Common myeloid progenitor, CD34-positive (primary cell): Measurements from ENCODE around the gene DOLPP1.

Experiments
- CTCF ChIA-PET: fragments of 350-600 bp; sonication (Branson Sonifier 250); formaldehyde crosslinking; loops from one replicate; lab custom pipeline; 2021; ENCODE audit warnings: antibody characterized with exemption; lab: Charles Lee
- POLR2A ChIA-PET: fragments of 350-600 bp; sonication (Branson Sonifier 250); formaldehyde crosslinking; loops from one replicate; lab custom pipeline; 2021; ENCODE audit warnings: antibody characterized with exemption; lab: Charles Lee
- DNase-seq, 3 donors: peaks; one replicate each; pipeline versions ENCODE4 v3.0.0 to v3.0.0-alpha.2; 2013
- H3K27ac ChIP-seq, 2 experiments: 1 replicate in 1 of 2; 2 replicates in 1 of 2; pipeline ENCODE4 v1.7.0; 2013; ENCODE audit warnings: inconsistent platforms in 2 of 2, low read length in 2 of 2, mild to moderate bottlenecking in 2 of 2, low read depth in 1 of 2, moderate library complexity in 1 of 2; ENCODE audit not compliant: severe bottlenecking in 2 of 2, insufficient read depth in 1 of 2, poor library complexity in 1 of 2
- H3K27me3 ChIP-seq, 5 experiments: replicated peaks in 2 of 5; 1 replicate in 3 of 5; 2 replicates in 2 of 5; pipeline versions ENCODE4 v1.6.1 to v1.7.0; 2013; ENCODE audit warnings: low read length in 4 of 5, mild to moderate bottlenecking in 2 of 5, moderate library complexity in 2 of 5, inconsistent platforms in 1 of 5; ENCODE audit not compliant: insufficient read depth in 5 of 5, control insufficient read depth in 4 of 5
- H3K36me3 ChIP-seq, 4 experiments: 1 replicate in 2 of 4; 2 replicates in 2 of 4; pipeline versions ENCODE4 v1.6.1 to v1.7.0; 2013; ENCODE audit warnings: low read length in 3 of 4, control low read depth in 1 of 4, mild to moderate bottlenecking in 1 of 4; ENCODE audit not compliant: control insufficient read depth in 4 of 4, insufficient read depth in 4 of 4
- H3K4me1 ChIP-seq, 4 experiments: 1 replicate in 3 of 4; 2 replicates in 1 of 4; pipeline versions ENCODE4 v1.6.1 to v1.7.1; 2013; ENCODE audit warnings: low read length in 3 of 4, mild to moderate bottlenecking in 3 of 4, control low read depth in 1 of 4, inconsistent platforms in 1 of 4, moderate library complexity in 1 of 4; ENCODE audit not compliant: control insufficient read depth in 4 of 4, insufficient read depth in 4 of 4; ENCODE audit errors: control extremely low read depth in 1 of 4
- H3K4me3 ChIP-seq, 7 experiments: 1 replicate in 4 of 7; 2 replicates in 3 of 7; pipeline versions ENCODE4 v1.5.1 to v1.7.0; 2013; ENCODE audit warnings: mild to moderate bottlenecking in 7 of 7, low read length in 6 of 7, moderate library complexity in 6 of 7, inconsistent platforms in 2 of 7, low read depth in 2 of 7, control low read depth in 1 of 7; ENCODE audit not compliant: insufficient read depth in 4 of 7, control insufficient read depth in 1 of 7; ENCODE audit errors: extremely low read depth in 1 of 7
- H3K9me3 ChIP-seq, 5 experiments: 1 replicate in 4 of 5; 2 replicates in 1 of 5; pipeline versions ENCODE4 v1.6.1 to v1.7.1; 2013; ENCODE audit warnings: low read length in 4 of 5, mild to moderate bottlenecking in 2 of 5, inconsistent platforms in 1 of 5, low read depth in 1 of 5, moderate library complexity in 1 of 5; ENCODE audit not compliant: control insufficient read depth in 4 of 5, insufficient read depth in 2 of 5; ENCODE audit errors: control extremely low read depth in 1 of 5
- WGBS: methylation state at CpG from one replicate; pipeline ENCODE4 v1.1.5; 2013; ENCODE audit not compliant: insufficient coverage; 5-methylcytosine and 5-hydroxymethylcytosine counted together

DOLPP1 gene

DNA sequence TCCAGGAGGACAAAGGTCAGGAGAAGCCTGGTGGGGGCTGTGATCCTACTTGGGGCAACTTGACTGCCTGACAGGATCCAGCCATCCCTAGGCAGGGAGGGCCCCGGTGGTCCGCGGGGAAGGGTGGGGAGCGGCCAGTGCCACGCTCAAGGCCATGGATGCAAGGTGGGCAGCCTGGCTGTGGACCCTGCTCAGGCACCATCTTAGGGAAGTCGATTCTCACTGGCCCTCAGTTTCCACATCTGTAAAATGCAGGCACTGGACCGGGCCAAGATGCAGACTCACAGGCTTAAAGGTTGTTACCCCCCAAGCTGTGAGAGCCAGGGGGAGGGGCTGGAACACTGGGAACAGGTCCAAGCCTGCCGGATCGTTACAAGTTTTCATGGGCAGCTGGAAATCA is 8.7 kb upstream of the DOLPP1 start:
- POLR2A ChIA-PET, result no interaction called here
- Histone ChIP-seq H3K36me3 (peaks cover 3 to 38% (median 13%) of the 10 kb centered on the region in 4 experiments), H3K27ac (no peak overlapping the region), H3K4me1 (peaks cover 2 to 54% (median 46%) of the 10 kb centered on the region in 4 experiments), H3K4me3 (peak overlapping the region in 2 of 7 experiments; percentile 24 to 37), H3K9me3 (no peaks in the 10 kb centered on the region), H3K27me3 (no peaks in the 10 kb centered on the region)
- 93% methylated on average over 7 of the region's 9 CpGs for WGBS
- no peak for DNase-seq
- CTCF ChIA-PET, result no interaction called here

DNA sequence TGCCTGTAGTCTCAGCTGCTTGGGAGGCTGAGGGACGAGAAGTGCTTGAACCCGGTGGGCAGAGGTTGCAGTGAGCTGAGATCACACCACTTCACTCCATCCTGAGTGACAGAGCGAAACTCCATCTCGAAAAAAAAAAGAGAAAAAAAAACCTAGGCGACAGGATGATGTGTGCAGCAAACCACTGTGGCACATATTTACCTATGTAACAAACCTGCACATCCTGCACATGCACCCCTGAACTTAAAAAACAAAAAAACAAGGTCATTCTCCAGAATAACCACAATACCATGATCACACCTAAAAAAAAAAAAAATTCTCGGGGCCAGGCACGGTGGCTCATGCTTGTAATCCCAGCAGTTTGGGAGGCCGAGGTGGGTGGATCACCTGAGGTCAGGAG is 7.5 kb upstream of the DOLPP1 start:
- Histone ChIP-seq H3K9me3 (no peaks in the 10 kb centered on the region), H3K4me3 (no peak overlapping the region), H3K4me1 (peaks cover 2 to 42% (median 38%) of the 10 kb centered on the region in 4 experiments), H3K27ac (no peak overlapping the region), H3K36me3 (peaks cover 0 to 25% (median 3%) of the 10 kb centered on the region in 4 experiments), H3K27me3 (no peaks in the 10 kb centered on the region)
- CTCF ChIA-PET, result interaction anchor here (1.1 to 1.4 kb wide), 2 partner anchors 10 to 28 kb away, joined by 4 to 5 read pairs; no protein-coding TSS in a partner anchor
- DNase-seq, result no peak
- POLR2A ChIA-PET, result no interaction called here
- WGBS, result 92% methylated on average over 5 of the region's 8 CpGs

- Histone ChIP-seq H3K36me3 (peaks cover 0 to 19% (median 2%) of the 10 kb centered on the region in 4 experiments), H3K4me3 (no peak overlapping the region), H3K9me3 (no peaks in the 10 kb centered on the region), H3K4me1 (peaks cover 0 to 35% (median 32%) of the 10 kb centered on the region in 4 experiments), H3K27me3 (no peaks in the 10 kb centered on the region), H3K27ac (no peak overlapping the region)
- no CpG with 5 or more reads among the region's 3 CpGs for WGBS
- POLR2A ChIA-PET, result no interaction called here
- no peak for DNase-seq
- CTCF ChIA-PET, result interaction anchor here (0.6 to 1.4 kb wide), 3 partner anchors 16 to 35 kb away, joined by 3 to 4 read pairs (median 3); no protein-coding TSS in a partner anchor
These were observed 6.8 kb upstream of the DOLPP1 start for GRCh38 chr9:129074106-129074505.

DNA sequence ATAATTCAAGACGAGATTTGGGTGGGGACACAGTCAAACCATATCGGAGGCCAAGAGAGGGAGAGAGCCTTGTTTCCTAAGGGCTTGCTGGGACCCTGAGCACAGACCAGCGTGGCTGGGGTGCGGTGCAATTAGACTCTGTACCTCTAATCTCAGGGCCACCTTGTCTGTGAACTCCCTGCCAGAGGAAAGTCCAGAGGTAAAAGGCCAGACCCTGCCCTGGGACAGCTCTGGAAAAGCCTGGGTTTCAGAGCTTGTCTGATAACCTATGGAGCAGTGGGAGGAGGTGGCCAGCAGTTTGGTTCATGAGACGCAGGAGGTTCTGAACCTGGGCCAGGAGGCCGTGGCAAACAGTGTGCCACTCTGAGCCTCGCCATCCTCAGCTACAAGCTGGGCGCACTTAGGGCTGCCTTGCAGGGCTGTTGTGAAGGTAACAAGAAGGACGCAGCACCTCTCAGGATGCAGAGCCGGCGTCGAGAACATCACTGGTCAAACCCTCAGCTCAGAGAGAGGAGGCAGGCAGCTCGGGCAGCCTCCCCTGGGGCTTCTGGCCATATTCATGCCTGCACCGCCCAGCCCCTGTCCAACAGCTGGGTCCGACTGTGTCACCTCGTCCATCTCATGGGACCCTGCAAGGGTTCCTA is 4.8 kb upstream of the DOLPP1 start:
- ChIA-PET CTCF (no interaction called here), POLR2A (no interaction called here)
- DNase-seq, result no peak
- Histone ChIP-seq H3K4me1 (peaks cover 0 to 23% (median 22%) of the 10 kb centered on the region in 4 experiments), H3K36me3 (peaks cover 0 to 5% (median under 1%) of the 10 kb centered on the region in 4 experiments), H3K27me3 (no peaks in the 10 kb centered on the region), H3K4me3 (no peak overlapping the region), H3K9me3 (no peaks in the 10 kb centered on the region), H3K27ac (no peak overlapping the region)
- WGBS, result 97% methylated on average over 16 of the region's 16 CpGs

DNA sequence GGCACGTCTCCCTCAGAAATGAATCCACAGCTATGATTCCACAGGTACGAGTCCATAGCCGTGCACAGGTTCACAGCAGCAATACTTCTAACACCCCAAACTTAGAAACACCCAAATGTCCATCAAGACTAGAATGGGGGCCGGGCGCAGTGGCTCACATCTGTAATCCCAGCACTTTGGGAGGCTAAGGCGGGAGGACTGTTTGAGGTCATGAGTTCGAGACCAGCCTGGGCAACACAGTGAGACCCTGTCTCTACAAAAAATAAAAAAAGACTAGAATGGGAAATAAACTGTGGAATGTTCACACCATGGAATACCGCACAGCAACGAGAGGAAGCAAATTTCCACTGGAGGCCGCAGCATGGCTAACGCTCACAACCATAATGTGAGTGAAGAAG is 4.3 kb upstream of the DOLPP1 start:
- ChIA-PET POLR2A (no interaction called here), CTCF (no interaction called here)
- H3K27ac ChIP-seq, result no peak overlapping the region
- no peaks in the 10 kb centered on the region for H3K9me3 ChIP-seq
- no peaks in the 10 kb centered on the region for H3K27me3 ChIP-seq
- DNase-seq, result no peak
- no peak overlapping the region for H3K4me3 ChIP-seq
- no peaks in the 10 kb centered on the region for H3K36me3 ChIP-seq
- WGBS, result 96% methylated on average over 9 of the region's 11 CpGs
- H3K4me1 ChIP-seq, result peaks cover 0 to 22% (median 20%) of the 10 kb centered on the region in 4 experiments

DNA sequence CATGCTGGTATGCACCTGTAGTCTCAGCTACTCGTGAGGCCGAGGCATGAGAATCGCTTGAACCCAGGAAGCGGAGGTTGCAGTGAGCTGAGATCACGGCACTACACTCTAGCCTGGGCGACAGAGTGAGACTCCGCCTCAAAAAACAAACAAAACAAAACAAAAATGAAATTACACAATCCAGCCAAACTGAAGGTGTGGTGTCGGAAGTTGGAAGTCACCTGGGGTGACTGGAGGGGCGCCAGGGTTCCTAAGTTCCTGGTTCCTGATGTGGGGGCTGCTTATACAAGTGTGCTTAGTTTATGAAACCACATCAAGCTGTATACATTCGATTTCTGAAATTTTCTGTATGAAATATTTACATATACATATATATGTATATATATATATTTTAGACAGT is 3.7 kb upstream of the DOLPP1 start:
- Histone ChIP-seq H3K27ac (no peak overlapping the region), H3K9me3 (no peaks in the 10 kb centered on the region), H3K36me3 (no peaks in the 10 kb centered on the region), H3K27me3 (no peaks in the 10 kb centered on the region), H3K4me3 (no peak overlapping the region), H3K4me1 (peaks cover 2 to 22% (median 20%) of the 10 kb centered on the region in 4 experiments)
- ChIA-PET POLR2A (no interaction called here), CTCF (no interaction called here)
- no peak for DNase-seq
- WGBS, result 90% methylated on average over 2 of the region's 10 CpGs

DNA sequence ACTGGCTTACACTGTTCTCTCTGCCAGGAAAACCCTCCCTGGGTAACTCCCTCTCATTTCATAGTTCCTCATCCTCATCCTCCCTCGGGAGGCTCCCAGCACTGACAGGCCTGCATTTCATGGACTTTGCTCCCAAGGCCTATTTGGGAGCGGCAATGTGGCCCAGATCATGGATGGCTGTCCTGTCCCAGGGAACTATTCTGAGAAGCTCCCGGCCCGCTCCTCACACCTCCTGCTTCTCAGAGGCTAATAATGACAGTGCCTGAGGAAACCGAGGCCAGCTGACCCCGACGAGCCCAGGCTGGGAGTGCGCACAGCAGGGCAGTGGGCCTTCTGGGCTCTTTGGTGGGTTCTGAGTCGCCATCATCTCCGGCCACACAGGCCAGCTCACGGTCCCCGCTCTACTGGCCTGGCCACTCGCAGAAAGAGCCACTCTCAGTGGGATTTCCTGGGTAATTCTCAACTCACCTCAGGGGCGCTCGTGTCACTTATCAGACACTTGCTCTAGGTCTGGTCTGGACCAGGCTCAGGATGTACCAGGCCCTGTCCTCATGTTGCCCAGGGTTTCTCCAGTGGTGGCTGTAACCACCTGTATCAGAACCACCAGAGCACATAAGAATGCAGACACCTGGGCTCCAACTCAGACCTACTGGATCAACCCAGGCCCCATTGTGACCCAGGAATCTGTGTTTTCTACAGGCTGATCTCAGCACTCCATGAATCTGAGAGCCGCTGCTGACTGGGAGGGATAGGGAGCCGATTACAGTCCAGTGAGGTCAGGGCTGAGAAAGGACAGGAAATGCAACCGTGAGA is 2.0 kb upstream of the DOLPP1 start:
- Histone ChIP-seq H3K9me3 (no peaks in the 10 kb centered on the region), H3K4me1 (peaks cover 2 to 26% (median 21%) of the 10 kb centered on the region in 4 experiments), H3K36me3 (peaks cover 0 to 4% (median 0%) of the 10 kb centered on the region in 4 experiments), H3K4me3 (no peak overlapping the region), H3K27me3 (no peaks in the 10 kb centered on the region), H3K27ac (no peak overlapping the region)
- no peak for DNase-seq
- 92% methylated on average over 18 of the region's 18 CpGs for WGBS
- ChIA-PET POLR2A (no interaction called here), CTCF (interaction anchor here (0.7 kb wide), 1 partner anchor 10 kb away, joined by 3 read pairs; no protein-coding TSS in a partner anchor)
